HG02763 (cell line): Measurements from ENCODE around the gene FASTK.
A peak's percentile ranks its signal among the peaks of the same experiment; 100 is the strongest.

Experiments used
- ATAC-seq: cut with Tn5 transposase; IDR thresholded peaks from one replicate; pipeline ENCODE4 v1.9.1; 2021; ENCODE audit warnings: mild to moderate bottlenecking, moderate library complexity; ENCODE audit not compliant: unreplicated experiment

FASTK gene, protein sequence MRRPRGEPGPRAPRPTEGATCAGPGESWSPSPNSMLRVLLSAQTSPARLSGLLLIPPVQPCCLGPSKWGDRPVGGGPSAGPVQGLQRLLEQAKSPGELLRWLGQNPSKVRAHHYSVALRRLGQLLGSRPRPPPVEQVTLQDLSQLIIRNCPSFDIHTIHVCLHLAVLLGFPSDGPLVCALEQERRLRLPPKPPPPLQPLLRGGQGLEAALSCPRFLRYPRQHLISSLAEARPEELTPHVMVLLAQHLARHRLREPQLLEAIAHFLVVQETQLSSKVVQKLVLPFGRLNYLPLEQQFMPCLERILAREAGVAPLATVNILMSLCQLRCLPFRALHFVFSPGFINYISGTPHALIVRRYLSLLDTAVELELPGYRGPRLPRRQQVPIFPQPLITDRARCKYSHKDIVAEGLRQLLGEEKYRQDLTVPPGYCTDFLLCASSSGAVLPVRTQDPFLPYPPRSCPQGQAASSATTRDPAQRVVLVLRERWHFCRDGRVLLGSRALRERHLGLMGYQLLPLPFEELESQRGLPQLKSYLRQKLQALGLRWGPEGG

DNA sequence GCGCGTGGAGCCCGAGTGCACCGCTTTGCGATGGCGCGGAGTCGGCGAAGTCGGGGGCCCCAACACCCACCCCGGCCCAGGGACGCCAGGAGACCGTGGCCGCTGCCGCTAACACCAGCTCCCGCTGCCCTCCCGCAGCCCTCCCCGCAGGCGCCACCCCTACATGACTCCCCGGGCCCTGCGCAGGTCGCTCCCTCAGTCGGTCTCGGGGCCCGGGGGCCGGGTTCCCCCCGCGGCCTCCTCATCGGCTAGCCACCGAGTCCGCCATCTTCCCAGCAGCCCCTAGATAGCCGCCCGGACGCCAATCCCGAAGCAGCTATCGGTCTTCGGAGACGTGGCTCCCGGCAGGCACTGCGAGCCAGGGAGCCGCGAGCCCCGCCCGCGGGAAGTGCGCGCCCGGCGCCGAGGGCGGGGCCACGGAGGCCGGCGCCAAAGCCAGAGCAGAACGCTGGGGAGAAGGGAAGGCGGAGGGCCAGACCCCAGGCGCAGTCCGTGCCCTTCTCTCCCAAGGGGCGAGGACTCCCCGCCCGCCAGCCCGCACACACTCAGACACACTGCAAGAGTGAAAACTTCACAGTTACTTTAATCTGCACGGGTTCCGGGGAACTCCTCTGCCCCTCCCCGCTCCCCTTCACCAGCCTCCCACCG is at the start of gene FASTK:
Gene FASTK, minus strand, starts transcription at position 288 of the 648 bp plus-strand sequence. Its CDS starts 43 bp downstream, at position 245.
- ATAC-seq: peak; percentile 72

DNA sequence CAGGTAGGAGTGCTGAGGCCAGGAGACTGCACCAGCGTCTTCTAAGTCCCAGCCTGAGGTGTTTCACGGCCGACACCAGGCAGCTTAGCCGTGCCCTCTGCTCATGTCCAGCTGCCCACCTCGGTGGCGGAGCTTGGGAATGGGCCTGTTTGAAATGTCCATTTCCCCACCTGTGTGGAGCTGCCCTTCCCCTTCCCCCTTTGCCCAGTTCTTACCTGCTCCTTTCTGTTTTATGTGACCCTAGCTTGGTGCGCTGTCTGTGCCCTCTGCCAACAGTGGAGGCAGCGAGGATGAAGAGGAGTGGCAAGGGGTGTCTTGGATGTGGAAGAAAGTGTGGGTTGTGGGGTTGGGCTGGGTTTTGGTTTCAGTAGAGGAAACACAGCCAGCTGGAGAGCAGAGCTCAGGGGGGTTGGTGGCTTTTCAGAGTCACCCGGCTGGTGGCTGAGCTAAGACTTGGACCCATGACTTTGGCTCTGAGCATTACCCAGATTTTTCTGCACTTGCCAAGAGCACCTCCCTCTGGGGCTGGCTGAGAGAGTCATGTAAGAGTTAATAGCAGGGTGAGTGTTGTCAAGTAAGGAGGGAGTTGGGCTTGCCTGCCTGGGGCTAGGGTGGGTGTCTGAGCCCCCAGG is 49.5 kb upstream of the FASTK start:
- ATAC-seq: no peak

DNA sequence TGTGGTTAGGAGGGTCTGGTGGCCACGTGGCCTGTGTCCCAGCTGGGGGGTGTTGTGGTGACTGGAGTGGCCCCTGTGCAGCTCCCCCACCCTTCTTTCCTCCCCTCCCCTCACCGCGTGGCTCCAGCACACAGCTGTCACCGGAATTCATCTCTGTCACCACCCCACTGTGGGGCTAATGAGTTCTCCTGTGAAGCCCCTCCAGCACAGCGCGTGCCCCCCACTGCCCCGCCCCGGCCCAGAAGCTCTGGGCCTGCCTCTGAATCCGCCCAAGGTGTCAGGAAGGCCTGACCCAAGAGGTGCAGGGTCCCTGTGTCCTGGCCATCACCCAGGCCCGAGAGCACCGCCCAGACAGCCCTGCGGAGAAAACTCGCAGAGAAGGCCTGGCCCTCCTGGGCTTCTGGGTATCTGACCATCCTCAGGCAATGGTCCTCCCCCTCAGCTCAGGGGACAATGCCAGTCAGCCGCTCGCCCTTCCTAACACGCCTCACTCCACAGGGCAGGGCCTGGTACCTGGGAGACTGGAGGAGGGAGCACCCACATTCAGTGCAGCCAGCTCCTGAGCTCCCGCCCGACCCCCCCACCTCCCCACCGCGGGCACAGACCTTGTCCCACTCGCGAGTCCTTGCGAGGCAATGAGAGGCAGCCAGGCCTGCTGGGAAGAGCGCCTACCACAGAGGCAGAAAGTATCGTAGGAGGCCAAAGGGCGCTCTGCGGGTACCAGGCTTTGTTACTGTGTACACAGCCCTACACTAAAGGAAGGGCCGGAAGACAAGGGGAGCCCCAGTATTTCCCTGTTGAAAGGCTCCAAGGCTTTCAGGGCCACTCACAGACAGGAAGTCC is 48.7 kb upstream of the FASTK start:
- no peak for ATAC-seq

DNA sequence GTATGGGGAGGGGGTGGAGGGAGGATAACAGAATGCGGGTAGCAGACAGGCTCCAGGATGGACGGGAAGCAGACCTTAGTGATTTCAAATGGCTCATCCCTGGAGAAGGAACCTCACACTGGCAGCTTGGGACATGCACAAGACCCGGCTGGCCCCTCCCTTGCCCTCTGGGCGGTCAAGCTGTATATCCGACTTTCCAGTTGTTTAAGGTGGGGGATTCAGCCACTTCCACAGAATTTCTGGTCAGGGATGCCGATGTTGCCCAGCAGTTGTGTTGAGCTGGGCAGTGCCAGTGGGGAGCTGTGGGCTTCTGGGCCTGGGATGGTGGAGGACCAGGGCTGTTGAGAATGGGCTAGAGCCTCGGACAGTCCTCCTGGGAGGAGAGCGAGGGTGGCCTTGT is 48.1 kb upstream of the FASTK start:
- no peak for ATAC-seq

DNA sequence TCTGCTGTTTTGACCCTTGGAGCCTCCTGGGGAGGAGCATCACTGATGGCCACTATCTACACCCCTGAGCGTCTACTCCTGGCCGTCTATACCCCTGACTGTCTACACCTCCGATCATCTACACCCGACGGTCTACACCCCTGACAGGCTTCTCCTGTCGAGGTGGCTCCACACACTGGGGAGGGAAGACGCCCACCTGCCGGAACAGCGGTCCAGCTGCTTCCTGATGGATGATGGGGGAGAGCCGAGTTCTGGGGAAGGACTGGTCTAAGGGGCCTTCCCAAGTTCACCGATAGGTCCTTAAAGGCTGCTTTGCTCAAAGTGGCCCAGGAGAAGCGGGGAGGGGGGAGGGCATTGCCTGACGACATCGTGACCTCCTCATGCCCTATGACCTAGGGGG is 47.5 kb upstream of the FASTK start:
- no peak for ATAC-seq

DNA sequence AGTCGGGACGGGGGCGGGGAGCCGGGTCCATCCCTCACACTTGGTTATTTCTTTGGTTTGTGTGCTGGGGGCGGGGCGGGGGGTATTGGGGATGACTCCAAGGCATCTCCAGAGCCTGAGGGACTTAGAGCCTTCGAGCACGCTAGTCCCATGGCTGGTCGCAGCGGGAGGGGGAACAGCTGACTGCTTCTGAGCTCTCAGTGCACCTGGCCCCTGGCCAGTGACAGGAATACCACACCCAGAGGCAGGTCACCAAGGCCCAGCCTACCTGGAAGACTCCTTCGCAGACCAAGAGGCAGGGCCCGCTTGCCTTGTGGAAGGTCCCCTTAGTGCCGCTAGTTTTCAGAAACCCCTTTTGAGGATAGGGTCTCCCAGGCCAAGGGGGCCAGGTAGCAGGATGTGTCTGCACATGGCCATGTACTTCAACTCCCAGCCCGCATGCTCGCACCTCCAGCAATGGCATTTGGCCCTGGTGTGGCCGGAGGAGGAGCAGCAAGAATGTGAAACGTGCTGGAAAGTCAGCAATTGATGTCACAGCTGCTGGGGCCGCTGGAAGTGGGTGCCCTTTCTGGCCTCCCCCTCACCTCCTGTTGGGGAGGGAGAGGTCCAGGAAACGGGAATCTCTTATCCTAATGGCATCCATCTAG is 46.0 kb upstream of the FASTK start:
- ATAC-seq: no peak

DNA sequence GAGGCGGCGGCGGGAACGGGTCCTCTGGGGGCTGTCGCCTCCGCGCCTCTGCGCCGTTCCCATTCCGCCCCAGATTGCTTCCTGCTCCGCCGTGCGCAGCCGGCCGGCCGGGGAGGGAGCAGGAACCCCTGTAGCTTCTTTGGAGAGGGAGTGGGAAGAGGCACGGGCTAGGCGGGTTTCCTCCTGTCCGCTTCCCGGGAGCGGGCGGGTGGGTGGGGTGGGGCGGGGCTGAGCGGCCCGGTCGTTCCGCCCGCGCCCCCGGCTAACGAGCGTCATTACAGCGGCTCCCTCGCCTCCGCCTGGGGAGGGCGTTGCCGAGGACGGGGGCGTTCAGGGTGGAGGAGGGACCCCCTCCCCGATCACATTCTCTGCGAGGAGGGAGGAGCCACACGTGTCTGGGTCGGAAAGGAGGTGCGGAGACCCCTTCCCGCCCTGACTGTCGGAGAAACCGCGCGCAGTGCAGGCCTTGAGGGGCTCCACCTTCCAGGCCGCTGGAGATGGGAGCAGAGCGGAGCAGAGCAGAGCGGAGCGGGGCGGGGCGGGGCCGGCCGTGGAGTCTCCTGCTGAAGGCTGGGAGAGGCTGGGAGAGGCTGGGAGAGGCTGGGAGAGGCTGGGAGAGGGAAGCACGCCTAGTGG is 45.4 kb upstream of the FASTK start:
- no peak for ATAC-seq

DNA sequence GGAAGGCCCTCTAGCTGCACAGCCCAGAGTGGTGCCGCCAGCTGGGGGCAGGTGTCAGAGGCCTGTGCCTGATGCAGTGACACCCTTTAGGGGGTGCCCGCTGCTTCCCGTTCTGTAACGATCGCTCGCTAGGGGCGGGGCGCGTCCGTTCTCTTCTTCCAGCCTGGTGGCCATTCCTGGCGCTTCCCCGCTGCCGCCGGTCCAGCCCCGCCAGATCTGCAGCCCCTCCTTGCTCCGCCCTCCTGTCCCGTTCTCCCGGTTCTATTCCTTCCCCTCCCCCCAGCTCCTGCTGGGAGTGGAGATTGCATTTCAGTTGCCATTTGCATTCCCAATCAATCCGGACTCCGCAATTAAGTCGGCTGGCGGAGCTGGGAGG is 44.8 kb upstream of the FASTK start:
- no peak for ATAC-seq

DNA sequence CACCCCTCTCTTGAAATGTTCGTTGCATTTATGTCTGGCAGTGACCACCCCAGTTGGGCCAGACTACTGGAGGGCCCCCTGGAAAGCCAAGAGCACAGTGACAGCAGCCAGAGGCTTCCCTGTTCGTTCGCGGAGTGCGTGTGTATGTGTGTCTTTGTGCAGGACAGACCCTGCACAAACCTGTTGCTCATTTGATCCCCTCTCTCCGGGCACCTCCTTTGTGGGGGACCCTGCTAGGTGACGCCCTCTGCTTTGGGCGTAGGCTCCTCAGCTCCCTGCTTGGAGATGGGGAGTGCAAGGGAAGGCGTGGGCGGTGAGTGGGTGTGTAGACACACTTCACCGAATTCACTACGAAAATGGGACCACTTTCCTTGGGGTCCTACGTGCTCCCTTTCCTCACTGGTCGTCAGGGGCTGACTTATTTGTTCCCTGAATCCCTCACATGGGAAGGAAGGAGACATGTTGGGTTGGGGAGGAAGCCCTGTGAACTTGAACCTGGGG is 44.3 kb upstream of the FASTK start:
- no peak for ATAC-seq

DNA sequence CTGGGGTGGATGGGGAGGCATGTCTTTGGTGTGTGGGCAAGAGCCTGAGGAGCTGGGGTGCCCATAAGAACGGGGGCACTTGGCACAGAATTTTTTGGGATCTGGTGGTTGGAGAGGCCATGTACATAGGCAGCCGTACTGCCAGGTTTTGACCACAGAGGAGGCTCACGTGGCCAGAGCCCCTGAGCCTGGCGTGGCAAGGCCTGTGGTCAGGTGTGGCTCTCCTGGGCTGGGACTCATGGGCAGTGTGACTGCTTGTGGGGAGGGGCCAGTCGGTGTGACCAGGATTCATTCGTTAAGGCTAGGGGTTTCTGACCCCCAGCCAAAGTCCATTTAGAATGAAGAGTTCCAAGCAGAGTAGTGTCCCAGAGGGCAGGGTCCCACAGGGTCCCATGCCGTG is 43.9 kb upstream of the FASTK start:
- no peak for ATAC-seq

DNA sequence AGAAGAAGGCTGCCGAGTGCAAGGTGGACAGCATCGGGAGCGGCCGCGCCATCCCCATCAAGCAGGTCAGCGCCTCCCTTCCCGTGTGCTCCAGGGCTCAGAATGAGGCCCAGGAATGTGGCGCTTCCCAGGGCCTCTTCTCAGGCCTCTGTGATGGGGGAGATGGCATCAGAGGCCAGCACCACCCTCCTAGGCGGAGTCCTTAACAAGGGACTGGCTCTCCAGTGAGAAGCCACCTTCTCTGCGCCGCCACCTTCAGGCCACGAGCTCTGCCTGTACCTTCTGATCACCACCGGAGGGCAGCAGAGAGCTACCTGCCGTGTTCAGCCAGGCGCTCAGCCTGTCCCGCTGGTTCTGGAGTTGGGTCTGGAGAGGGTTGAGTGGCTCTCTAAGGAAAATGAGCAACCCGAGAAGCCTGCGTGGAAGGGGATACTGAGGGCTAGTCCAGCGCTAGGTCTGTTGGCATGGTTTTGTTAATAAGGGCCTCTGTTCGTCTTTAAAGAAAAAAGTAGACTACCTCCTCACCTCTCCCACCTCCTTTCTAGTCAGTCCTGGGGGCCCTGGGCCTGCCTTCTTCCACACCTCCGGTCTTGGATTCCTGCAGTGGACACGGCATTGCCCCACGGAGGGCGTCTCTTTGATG is 43.3 kb upstream of the FASTK start:
- ATAC-seq: peak; percentile 84

DNA sequence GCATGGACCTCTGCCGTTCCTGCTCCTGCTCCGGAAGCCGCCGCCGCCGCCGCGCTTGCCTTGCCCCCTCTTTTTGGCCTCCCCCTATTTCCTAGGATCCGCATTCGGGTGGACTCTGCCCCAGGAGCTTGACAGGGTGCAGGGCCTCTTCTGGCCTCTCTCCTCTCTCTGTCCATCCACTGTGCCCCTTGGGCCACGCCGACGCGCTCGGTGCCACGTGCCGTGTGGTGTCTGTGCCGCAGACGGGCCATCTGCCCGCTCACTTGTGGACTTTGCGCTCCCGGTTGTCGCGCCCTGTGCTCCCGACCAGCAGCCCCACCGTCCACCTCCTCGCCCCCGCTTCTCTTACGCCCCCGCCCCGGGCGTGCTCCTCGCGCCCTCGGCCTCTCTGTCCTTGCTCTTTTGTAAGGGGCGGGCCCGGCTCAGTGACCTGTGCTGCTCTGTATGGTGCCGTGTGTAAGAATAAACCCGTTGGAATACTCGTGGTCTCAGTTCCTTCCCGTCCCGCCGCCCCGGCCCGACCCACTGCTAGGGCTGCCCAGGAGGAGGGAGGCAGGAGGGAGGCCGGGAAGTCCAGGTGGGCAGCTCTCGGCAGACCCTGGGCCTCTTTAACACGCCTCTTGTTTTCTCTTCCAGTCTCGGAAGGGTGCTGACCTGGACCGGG is 42.7 kb upstream of the FASTK start:
- ATAC-seq: no peak

DNA sequence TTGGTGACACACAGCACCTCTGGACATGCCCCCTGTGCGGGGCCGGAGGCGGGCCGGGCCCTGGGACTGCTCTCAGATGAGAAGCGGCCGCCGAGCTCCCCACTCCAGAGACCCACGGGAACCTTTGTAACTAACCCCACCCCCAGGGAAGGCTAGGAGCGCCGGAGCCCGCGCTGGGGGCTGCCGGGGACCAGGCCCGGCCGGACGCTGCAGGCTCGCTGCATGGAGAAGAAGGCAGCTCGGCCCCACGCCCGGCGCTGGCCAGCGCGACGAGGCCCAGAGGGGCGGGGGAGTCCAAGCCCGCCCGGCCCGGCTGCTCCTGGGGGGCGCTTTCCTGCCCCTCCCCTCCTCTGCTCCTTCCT is 42.2 kb upstream of the FASTK start:
- no peak for ATAC-seq

DNA sequence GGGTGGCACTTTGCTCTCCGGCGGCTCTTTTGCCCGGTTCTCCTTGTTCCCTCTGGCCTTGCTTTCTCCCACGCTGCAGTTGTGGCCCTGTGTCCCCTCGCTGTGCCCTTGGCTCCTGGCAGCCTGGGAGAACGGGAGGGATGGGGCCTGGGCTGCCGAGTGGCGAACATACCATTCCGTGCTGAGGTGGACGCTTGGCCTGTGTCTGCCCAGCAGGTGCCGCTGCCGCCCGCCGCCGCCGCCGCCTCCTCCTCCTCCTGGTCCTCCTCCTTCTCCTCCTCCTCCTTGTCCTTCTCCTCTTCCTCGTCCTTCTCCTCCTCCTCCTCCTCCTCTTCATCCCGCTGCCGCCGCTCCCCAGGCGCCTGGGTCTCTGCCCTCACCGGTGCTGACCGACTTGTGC is 41.7 kb upstream of the FASTK start:
- ATAC-seq: no peak

DNA sequence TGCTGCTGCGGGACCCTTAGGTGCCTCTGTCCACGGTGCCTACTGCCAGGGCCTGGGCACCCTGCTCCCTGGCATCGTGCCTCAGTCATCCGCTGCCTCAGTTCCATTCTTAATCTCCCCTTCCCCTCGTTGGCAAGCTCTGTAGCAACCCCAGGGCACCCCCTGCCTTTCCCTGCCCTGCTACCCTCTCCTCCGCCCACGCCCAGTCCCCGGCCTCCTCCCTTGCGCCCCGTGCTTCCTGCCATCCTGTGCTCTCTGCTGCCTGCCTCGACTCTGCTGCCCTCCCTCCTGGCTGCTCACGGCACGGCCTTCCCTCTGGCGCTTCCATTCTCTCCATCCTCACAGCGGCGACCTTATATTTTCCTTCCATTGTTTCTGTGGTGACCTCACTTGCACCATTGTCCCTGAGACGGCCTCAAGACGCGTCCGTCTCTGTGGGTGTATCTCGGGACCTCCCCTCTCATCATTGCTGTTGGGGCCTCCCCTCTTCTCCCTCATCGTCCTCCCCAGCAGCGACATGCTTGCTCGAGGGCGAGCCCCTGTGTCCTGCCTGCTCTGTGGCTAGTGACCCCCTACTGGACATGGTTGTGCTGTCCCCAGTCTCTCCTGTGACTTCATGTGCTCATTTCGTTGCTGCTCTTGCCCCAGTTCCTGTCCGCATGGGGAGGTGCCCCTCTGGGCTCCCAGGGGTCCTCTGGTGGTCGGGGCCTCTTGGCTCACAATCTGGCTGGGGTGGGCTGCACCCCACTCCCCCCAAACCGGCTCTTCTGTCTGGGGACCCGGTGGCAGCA is 41.0 kb upstream of the FASTK start:
- no peak for ATAC-seq

DNA sequence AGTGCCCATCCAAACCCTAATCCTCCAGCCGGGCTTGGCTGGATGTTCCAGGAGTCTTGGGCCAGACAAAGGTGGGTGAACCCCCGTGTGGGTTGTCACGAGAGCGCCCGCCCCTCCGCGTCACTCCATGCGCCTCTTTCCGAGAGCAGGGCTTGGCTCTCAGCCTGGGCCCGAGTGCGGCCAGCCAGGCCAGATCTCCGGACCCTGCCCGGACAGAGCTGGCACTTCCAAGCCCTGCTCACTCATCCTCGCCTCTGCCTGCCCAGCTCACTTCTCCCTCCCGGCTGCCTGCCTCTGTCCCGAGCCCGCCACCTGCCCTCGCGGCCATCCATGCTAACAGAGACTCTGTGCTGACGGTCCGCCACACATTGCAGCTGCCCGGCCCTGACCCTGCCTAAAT is 40.3 kb upstream of the FASTK start:
- ATAC-seq: no peak

DNA sequence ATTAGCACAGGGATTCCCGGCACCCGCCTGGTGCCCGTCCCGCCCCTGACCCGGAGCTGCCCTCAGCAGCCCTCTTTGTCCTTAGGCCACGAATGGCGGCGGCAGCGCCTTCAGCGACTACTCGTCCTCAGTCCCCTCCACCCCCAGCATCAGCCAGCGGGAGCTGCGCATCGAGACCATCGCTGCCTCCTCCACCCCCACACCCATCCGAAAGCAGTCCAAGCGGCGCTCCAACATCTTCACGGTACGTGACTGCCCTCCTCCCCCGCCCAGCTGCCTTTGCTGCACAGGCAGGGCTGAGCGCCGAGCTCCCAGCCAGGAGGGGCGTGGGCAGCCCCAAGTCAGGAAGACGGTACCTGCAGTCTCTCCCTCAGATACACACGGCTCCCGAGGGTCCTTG is 39.3 kb upstream of the FASTK start:
- no peak for ATAC-seq

DNA sequence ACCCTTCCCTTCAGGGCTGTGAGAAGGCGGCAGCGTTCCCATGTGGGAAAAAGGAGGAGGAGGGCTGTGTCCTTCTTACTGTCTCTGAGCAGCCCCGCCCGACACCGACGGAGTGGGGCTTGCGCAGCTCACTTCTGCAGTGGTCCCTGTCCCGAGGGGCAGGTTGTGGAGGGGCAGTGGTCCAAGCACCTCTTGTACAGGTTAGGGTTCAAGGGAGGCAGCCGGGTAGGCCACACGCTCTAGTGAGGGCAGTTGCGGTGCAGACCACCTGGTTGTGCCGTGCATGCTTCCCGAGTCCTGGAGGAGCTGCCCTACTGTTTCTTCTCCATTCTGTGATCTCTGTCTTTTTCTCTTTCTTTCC is 38.4 kb upstream of the FASTK start:
- no peak for ATAC-seq
